Adrenal gland (tissue), 12 donors: ENCODE measurements around the gene ERMARD. TPM values are rescaled to one million over a fixed set of nuclear protein-coding genes. Genes with fewer than 3 reads are reported as not detected.

ENCODE experiments used
- DNase-seq, 7 donors: peaks; one replicate each; pipeline ENCODE4 v3.0.0-alpha.2; 2019 to 2020
- H3K27ac ChIP-seq, 5 donors: fragments of 200-600 bp; sonication (generic) in 4 of 5; 1 replicate in 3 of 5; 2 replicates in 2 of 5; pipeline versions ENCODE4 v1.5.1 to v1.8.0; 2016 to 2020; ENCODE audit warnings: mild to moderate bottlenecking in 1 of 5
- H3K27me3 ChIP-seq: fragments of 200-600 bp; 2 replicates; pipeline ENCODE4 v1.8.0; 2021
- H3K36me3 ChIP-seq, 2 donors: fragments of 200-600 bp; replicated peaks in 1 of 2; 1 replicate in 1 of 2; 2 replicates in 1 of 2; pipeline versions ENCODE4 v1.5.1 to v1.8.0; 2018 to 2022
- H3K4me1 ChIP-seq, 2 donors: fragments of 200-600 bp; replicated peaks in 1 of 2; 1 replicate in 1 of 2; 2 replicates in 1 of 2; pipeline versions ENCODE4 v1.5.1 to v1.8.0; 2018 to 2021
- H3K4me3 ChIP-seq, 4 donors: fragments of 200-600 bp; sonication (generic) in 3 of 4; one replicate each; pipeline ENCODE4 v1.5.1; 2016 to 2018
- H3K9me3 ChIP-seq, 3 donors: fragments of 200-600 bp; sonication (generic) in 1 of 3; replicated peaks in 1 of 3; 1 replicate in 2 of 3; 2 replicates in 1 of 3; pipeline versions ENCODE4 v1.5.1 to v1.8.0; 2016 to 2021
- CTCF ChIP-seq, 6 experiments: fragments of 450-650 bp in 4 of 6; fragments of 200-600 bp in 2 of 6; sonication (generic) in 1 of 6; IDR thresholded peaks; 1 replicate in 5 of 6; 2 replicates in 1 of 6; pipeline versions ENCODE4 v1.5.1 to v1.8.0; 2016 to 2021; ENCODE audit warnings: antibody characterized with exemption in 6 of 6, mild to moderate bottlenecking in 2 of 6, moderate library complexity in 1 of 6
- POLR2A ChIP-seq, 2 donors: fragments of 450-650 bp; IDR thresholded peaks; one replicate each; pipeline ENCODE4 v1.6.1; 2017; ENCODE audit warnings: antibody characterized with exemption in 2 of 2, mild to moderate bottlenecking in 2 of 2, moderate library complexity in 1 of 2
- WGBS, 4 donors: extraction: QIAGEN DNeasy Blood & Tissue Kit in 2 of 4; methylation state at CpG; one replicate each; pipeline versions ENCODE4 v1.1.5 to v1.1.7; 2013 to 2017; 5-methylcytosine and 5-hydroxymethylcytosine counted together
- intact Hi-C, 2 donors: fragments of 100-400 bp; cut with DNase I; formaldehyde crosslinking; loops; one replicate each; pipeline versions ENCODE4 v1.14.1 to v1.15.0; 2022 to 2023
- polyA plus RNA-seq, 3 donors: library from polyadenylated mRNA; stranded (reverse); fragments of 200-250 nt in 2 of 3; fragments of 350-450 nt in 1 of 3; fragmentation: Illumina TruSeq in 1 of 3; extraction: RNeasy Lipid Tissue Mini Kit (QIAGEN cat#74804) in 1 of 3; gene quantifications; one replicate each; pipeline ENCODE4 v1.2.3, GENCODE V29; 2013 to 2014
- total RNA-seq, 9 donors: library from RNA; depleted of rRNA in 4 of 9; stranded (reverse); fragments of >200 nt in 4 of 9; fragments of 120-200 nt in 1 of 9; fragmentation: NEBNext Ultra II Directional in 1 of 9; extraction: Animal tissue kit (Norgen Biotek cat#: 25700) in 1 of 9; gene quantifications; one replicate each; pipeline versions ENCODE4 v1.1.0 to v1.2.4, GENCODE V29; 2013 to 2023
- donor health status: healthy with polysubstance abuse.
- donor health status: Bipolar disorder and iron deficiency.
- donor health status: DM: yes; HTN: yes; CAD: no.
- donor health status: DM: no; HTN: no; CAD: no.
- donor health status: DM: no; HTN: no; CAD: no.
- donor health status: DM: yes; HTN: yes; CAD: no.

ERMARD gene
- total and polyA plus RNA-seq, 12 donors, result 10.1 to 296 (median 31.8) TPM

GRCh38 chr6:169707772-169708171, 43.6 kb upstream of the ERMARD start:
- no peaks in the 10 kb centered on the region for H3K27me3 ChIP-seq
- H3K27ac ChIP-seq, result no peak overlapping the region
- WGBS, 4 donors, result 81 to 91% (median 89%) methylated on average over 2 of the region's 2 CpGs
- intact Hi-C loops, result no loop called here
- peaks cover 10 to 28% of the 10 kb centered on the region in 2 donors for H3K4me1 ChIP-seq
- DNase-seq, result no peak
- H3K9me3 ChIP-seq, result no peaks in the 10 kb centered on the region
- peaks cover 0 to 39% of the 10 kb centered on the region in 2 donors for H3K36me3 ChIP-seq
- no peak overlapping the region for H3K4me3 ChIP-seq
- TF ChIP-seq POLR2A (IDR thresholded peaks at IDR 0.05), result no peak
- no peak for TF ChIP-seq CTCF (IDR thresholded peaks at IDR 0.05)

- H3K4me1 ChIP-seq, result peaks cover 0 to 13% of the 10 kb centered on the region in 2 donors
- H3K27ac ChIP-seq, result no peak overlapping the region
- H3K4me3 ChIP-seq, result no peak overlapping the region
- TF ChIP-seq CTCF (IDR thresholded peaks at IDR 0.05) (no peak), POLR2A (IDR thresholded peaks at IDR 0.05) (no peak)
- no peaks in the 10 kb centered on the region for H3K27me3 ChIP-seq
- no peak for DNase-seq
- no peaks in the 10 kb centered on the region for H3K9me3 ChIP-seq
- intact Hi-C loops, result no loop called here
- H3K36me3 ChIP-seq, result peaks cover 0 to 50% of the 10 kb centered on the region in 2 donors
These were observed 42.1 kb upstream of the ERMARD start for GRCh38 chr6:169709293-169709692.

GRCh38 chr6:169710009-169710408, 41.4 kb upstream of the ERMARD start:
- no peaks in the 10 kb centered on the region for H3K9me3 ChIP-seq
- no peak for DNase-seq
- intact Hi-C loops, result no loop called here
- no peaks in the 10 kb centered on the region for H3K27me3 ChIP-seq
- H3K27ac ChIP-seq, result no peak overlapping the region
- WGBS, 4 donors, result 60 to 80% (median 69%) methylated on average over 3 of the region's 3 CpGs
- H3K36me3 ChIP-seq, result peaks cover 0 to 57% of the 10 kb centered on the region in 2 donors
- H3K4me1 ChIP-seq, result peaks cover 0 to 6% of the 10 kb centered on the region in 2 donors
- no peak overlapping the region for H3K4me3 ChIP-seq
- TF ChIP-seq POLR2A (IDR thresholded peaks at IDR 0.05) (no peak), CTCF (IDR thresholded peaks at IDR 0.05) (no peak)

GRCh38 chr6:169714178-169714577, 37.2 kb upstream of the ERMARD start:
- H3K36me3 ChIP-seq, result peaks cover 0 to 70% of the 10 kb centered on the region in 2 donors
- DNase-seq, result no peak
- intact Hi-C loops, result no loop called here
- TF ChIP-seq CTCF (IDR thresholded peaks at IDR 0.05) (no peak), POLR2A (IDR thresholded peaks at IDR 0.05) (no peak)
- 86 to 94% (median 90%) methylated on average over 2 of the region's 2 CpGs for WGBS, 4 donors
- H3K9me3 ChIP-seq, result no peaks in the 10 kb centered on the region
- no peaks in the 10 kb centered on the region for H3K27me3 ChIP-seq
- no peak overlapping the region for H3K4me3 ChIP-seq
- no peak overlapping the region for H3K27ac ChIP-seq
- no peaks in the 10 kb centered on the region for H3K4me1 ChIP-seq
